Pericardium fibroblast (primary cell): ENCODE data around the gene SYT13. TPM values are rescaled to one million over a fixed set of nuclear protein-coding genes. Genes with fewer than 3 reads are reported as not detected.

Source experiments
- total RNA-seq: library from RNA; depleted of rRNA; stranded (reverse); fragments of >200 nt; gene quantifications from 2 replicates; pipeline ENCODE4 v1.2.3, GENCODE V29; 2015

SYT13 gene
- not detected in 2 replicates for total RNA-seq

GRCh38 chr11:45285930-45286632 lies at the start of gene SYT13:
TSS of gene SYT13 (minus strand) at chr11:45286341. CDS start at chr11:45286207, 134 bp downstream.

Other genes with a start within 250 kb of the SYT13 start
- 15.5 TPM in 2 replicates for gene PRDM11, start 139.7 kb downstream of the SYT13 start, total RNA-seq